Stimulated activated CD8-positive, alpha-beta memory T cell treated with anti-CD3 and anti-CD28 coated beads, Interleukin-12 subunit alpha, Interleukin-12 subunit beta, amount 100 ng/mL, for 1 hour (primary cell): Measurements from ENCODE around the gene GUCY1B1.
"Not testable (repeated sequence)": the region's sequence is repeated elsewhere in the genome, so short reads cannot be mapped to it uniquely, and the experiment has no call there.

Experiments used
- DNase-seq: peaks from one replicate; pipeline ENCODE4 v3.0.0-alpha.2; 2020; ENCODE audit warnings: low read depth

Gene GUCY1B1

GRCh38 chr4:155762334-155762733 lies 3.5 kb downstream of the GUCY1B1 start:
- no peak for DNase-seq

- no peak for DNase-seq
These were observed 4.7 kb downstream of the GUCY1B1 start for GRCh38 chr4:155763551-155763950.

GRCh38 chr4:155765149-155765548 lies 6.3 kb downstream of the GUCY1B1 start:
- DNase-seq, result no peak

GRCh38 chr4:155766622-155767021 lies 7.8 kb downstream of the GUCY1B1 start:
- no peak for DNase-seq

GRCh38 chr4:155768370-155768769 lies 9.5 kb downstream of the GUCY1B1 start:
- no peak for DNase-seq

GRCh38 chr4:155769090-155769489 lies 10.3 kb downstream of the GUCY1B1 start:
- no peak for DNase-seq

GRCh38 chr4:155772459-155773195 lies 13.8 kb downstream of the GUCY1B1 start:
- DNase-seq, result no peak

- DNase-seq, result no peak
These were observed 14.5 kb downstream of the GUCY1B1 start for GRCh38 chr4:155773196-155773800.

- DNase-seq, result no peak
These were observed 15.2 kb downstream of the GUCY1B1 start for GRCh38 chr4:155774033-155774432.

- DNase-seq, result no peak
These were observed 19.3 kb downstream of the GUCY1B1 start for GRCh38 chr4:155777971-155778735.

GRCh38 chr4:155780775-155781174 lies 22.0 kb downstream of the GUCY1B1 start:
- DNase-seq, result no peak

GRCh38 chr4:155781249-155781831 lies 22.5 kb downstream of the GUCY1B1 start:
- DNase-seq, result no peak

GRCh38 chr4:155784637-155785036 lies 25.8 kb downstream of the GUCY1B1 start:
- no peak for DNase-seq

GRCh38 chr4:155785828-155786227 lies 27.0 kb downstream of the GUCY1B1 start:
- no peak for DNase-seq

- DNase-seq, result peak; percentile 2
These were observed 28.4 kb downstream of the GUCY1B1 start for GRCh38 chr4:155787113-155787710.

GRCh38 chr4:155789391-155789790 lies 30.6 kb downstream of the GUCY1B1 start:
- DNase-seq, result no peak

- no peak for DNase-seq
These were observed 31.2 kb downstream of the GUCY1B1 start for GRCh38 chr4:155789982-155790381.

GRCh38 chr4:155794589-155795236 lies 35.9 kb downstream of the GUCY1B1 start:
- no peak for DNase-seq

GRCh38 chr4:155795991-155796390 lies 37.2 kb downstream of the GUCY1B1 start:
- DNase-seq, result no peak

- DNase-seq, result not testable (repeated sequence)
These were observed 38.8 kb downstream of the GUCY1B1 start for GRCh38 chr4:155797581-155797980.

- DNase-seq, result no peak
These were observed 40.4 kb downstream of the GUCY1B1 start for GRCh38 chr4:155799116-155799793.
